Measurements from ENCODE around the gene DAB2IP.

Gene DAB2IP

DNA sequence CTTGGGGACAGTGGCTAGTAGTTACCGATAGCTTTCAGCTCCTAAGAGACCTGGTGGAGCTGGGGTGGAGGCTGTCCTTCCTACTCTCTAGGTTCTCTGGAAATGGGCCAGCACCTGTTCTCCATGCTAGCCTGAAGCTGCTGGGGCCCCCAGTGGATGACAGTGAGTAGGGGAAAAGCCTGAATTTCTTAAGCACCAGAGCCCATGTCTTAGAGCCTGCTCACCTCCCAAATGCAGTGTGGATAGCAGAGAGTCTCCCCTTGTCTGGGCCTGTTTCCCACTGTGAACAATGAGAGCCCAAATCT is 105.8 kb downstream of the DAB2IP start:
- DNase-seq (ENCODE audit: low read depth in 1 of 2, low spot score in 1 of 2): no peak

DNA sequence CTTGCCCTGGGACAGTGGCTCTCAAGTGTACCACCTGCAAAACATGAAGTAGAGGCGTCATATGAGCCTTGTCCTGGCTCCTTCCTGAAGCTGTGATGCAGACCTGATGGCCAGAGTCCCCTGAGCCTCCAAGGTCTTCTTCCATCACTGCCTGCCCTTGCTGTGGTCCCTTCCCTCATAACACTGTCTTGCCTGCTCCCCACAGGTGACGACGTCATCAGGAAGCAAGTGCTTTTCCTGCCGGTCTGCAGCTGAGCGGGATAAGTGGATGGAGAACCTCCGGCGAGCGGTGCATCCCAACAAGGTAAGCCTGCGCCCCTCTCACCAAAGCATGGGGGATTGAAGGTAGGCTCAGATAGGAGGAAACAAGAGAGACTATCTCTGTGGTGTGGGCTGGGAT is 107.3 kb downstream of the DAB2IP start:
- DNase-seq (ENCODE audit: low read depth in 1 of 2, low spot score in 1 of 2): no peak

DNA sequence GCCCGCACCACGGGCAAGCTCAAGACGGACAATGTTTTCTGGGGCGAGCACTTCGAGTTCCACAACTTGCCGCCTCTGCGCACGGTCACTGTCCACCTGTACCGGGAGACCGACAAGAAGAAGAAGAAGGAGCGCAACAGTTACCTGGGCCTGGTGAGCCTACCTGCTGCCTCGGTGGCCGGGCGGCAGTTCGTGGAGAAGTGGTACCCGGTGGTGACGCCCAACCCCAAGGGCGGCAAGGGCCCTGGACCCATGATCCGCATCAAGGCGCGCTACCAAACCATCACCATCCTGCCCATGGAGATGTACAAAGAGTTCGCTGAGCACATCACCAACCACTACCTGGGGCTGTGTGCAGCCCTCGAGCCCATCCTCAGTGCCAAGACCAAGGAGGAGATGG is 108.6 kb downstream of the DAB2IP start:
- DNase-seq (ENCODE audit: low read depth in 1 of 2, low spot score in 1 of 2): no peak

- no peak for DNase-seq (ENCODE audit: low read depth in 1 of 2, low spot score in 1 of 2)
Observed at GRCh38 chr9:121760571-121760970, 109.1 kb downstream of the DAB2IP start.

- DNase-seq (ENCODE audit: low read depth in 1 of 2, low spot score in 1 of 2): no peak
Observed at GRCh38 chr9:121763131-121763530, 111.7 kb downstream of the DAB2IP start.

DNA sequence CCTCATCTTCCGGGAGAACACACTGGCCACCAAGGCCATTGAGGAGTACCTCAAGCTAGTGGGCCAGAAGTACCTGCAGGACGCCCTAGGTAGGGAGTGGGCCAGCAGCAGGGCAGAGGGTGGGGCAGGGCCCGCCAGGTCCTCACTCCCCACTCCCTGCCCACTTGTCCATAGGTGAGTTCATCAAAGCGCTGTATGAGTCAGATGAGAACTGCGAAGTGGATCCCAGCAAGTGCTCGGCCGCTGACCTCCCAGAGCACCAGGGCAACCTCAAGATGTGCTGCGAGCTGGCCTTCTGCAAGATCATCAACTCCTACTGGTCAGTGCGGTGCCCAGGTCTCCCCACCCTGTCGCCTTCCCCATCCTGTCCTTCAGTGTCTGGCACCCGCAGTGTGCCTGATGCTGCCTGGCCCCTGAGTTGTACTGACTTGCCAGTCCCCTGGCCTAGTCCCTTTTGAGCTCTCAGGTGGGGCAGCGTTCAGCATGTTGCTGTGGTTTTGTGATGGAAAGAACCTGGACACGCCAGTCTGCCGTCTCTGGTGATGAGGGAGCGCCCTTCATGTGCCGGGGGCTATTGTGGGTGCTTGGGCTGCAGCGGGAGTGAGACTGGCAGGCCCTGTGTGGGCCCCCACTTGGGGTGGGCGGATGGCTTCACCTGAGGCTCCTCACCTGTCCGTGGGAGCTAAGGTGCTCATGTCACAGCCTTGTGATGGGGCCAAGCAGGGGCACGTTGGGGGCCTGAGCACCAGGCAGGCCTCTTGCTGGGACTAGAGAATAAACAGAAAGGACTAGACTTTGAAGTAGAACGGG is 112.3 kb downstream of the DAB2IP start:
- no peak for DNase-seq (ENCODE audit: low read depth in 1 of 2, low spot score in 1 of 2)

- DNase-seq (ENCODE audit: low read depth in 1 of 2, low spot score in 1 of 2): no peak
Observed at GRCh38 chr9:121764371-121764730, 112.9 kb downstream of the DAB2IP start.

DNA sequence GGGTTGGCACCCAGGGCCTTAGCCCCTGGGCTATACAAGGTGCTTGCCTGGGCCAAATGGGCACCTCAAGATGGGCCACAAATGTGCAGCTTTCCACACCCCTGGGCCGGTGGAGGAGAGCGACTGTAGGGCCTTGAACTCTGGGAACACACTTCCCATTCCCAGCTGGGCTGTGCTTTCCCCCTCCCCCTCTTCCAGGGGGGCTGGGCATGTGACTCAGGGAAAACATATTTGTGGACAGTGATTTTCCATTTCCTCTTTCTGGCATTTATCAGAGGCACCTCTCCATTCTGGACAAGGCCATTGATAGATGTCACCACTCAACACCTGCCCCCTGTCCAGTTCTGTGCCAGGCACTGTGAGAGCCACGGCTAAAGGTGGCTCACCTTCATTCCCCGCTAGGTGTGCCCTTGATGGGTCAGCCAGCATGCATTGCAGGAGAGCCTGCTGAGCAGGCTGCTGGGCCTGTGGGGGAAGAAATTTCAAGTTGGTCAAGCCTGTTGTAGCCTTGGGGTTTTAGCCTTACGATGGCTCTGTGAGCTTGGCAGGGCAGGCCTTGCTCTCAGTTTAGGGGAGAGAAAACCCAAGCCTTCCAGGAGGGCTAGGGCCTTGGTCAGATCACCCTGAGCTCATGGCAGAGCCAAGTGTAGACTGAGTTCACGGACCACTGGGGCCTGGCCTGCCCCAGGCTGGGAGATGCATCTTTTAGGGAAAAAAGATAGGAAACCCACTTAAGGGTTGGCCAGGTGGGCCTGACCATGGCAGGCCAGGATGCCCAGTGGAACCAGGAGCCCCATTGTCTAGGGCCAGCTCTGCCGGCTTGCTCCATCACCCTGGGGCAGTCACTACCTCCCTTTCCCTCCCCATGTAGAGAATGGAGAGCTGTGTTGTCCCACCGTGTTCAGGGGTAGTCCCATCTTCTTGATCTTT is 113.9 kb downstream of the DAB2IP start:
- DNase-seq (ENCODE audit: low read depth in 1 of 2, low spot score in 1 of 2): no peak

DNA sequence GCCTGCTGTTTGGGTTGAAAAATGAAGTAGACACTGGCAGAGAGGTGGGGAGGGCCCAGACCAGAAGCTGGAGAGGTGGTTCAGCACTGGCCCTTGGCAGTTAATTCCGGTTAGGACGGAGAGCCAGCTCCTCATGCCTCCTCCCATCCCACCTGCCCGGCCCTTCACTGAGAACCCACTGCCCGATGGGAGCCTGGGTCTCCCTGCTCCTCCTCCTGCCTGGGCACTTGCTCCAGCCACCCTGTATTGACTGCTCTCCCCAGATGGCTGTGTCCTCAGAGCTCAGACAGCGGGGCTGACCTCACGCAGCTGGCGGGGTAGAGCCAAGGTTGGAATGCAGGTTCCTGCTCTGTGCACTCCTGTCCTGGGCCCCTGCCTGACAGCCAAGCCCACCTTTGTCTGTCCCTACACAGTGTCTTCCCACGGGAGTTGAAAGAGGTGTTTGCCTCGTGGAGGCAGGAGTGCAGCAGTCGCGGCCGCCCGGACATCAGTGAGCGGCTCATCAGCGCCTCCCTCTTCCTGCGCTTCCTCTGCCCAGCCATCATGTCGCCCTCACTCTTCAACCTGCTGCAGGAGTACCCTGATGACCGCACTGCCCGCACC is 114.7 kb downstream of the DAB2IP start:
- DNase-seq (ENCODE audit: low read depth in 1 of 2, low spot score in 1 of 2): no peak

DNA sequence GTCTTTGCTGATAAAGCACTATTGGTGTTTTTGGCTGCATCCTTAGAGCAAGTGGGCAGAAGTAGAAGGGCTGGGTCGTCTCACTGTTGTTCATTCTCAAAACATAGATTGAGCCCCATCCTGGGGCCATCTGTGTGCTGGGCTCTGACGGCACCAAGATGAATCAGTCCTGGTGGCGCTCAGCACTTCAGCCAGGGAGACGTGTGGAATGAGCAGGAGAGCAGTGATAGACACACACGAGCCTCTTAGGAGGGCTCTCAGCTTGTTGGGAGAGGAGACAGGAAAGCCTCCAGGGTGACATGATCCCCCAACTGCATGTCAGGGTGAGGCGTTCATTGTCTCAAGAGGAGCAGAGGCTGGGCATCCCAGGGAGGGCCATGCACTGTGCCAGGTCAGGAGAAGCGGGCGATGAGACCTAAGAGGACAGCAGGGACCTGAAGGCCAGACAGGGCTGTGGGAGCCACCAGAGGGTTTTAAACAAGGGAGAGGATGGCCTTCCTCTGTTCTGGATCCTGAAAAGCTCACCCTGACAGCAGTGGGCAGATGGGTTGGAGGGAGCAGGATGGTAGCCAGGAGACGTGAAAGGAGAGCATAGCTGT is 115.8 kb downstream of the DAB2IP start:
- no peak for DNase-seq (ENCODE audit: low read depth in 1 of 2, low spot score in 1 of 2)

DNA sequence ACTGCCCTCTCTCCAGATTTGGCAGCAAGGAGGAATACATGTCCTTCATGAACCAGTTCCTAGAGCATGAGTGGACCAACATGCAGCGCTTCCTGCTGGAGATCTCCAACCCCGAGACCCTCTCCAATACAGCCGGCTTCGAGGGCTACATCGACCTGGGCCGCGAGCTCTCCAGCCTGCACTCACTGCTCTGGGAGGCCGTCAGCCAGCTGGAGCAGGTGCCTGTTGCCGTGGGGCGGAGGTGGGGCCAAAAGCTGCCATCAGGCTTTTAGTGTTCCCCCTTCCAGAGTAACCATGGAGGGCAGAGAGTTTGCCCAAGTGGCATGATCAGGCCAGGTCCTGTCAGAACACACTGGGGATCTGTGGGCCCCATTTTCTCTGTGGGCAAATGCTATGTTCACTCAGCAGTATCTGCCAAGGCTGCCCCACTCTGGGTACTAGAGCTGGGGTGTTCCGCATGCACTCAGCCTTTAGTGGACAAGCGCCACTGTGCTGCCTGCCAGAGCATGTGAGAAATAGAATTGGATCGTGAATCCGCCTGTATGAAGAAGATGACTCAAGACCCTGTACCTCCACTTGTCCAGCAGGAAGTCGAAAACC is 117.1 kb downstream of the DAB2IP start:
- no peak for DNase-seq (ENCODE audit: low read depth in 1 of 2, low spot score in 1 of 2)

DNA sequence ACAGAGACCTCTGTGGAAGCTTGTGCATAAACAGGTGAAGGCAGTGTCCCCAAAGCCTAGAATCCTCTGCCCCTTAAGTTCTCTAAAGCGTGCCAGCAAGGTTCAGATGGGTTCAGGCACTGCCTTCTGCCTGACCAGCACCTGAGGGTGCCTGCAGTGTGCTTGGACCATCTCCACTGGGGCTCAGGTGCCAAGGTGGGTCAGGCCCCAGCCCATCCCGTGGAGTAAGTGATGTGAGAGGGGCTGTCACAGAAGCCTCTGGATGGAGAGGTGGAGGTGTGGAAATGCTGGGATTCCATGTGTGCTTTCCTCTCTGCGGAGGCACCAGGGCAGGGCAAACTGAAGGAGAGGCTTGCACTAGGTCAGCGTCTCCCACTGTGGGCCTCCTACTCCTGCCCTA is 118.5 kb downstream of the DAB2IP start:
- DNase-seq (ENCODE audit: low read depth in 1 of 2, low spot score in 1 of 2): no peak

- no peak for DNase-seq (ENCODE audit: low read depth in 1 of 2, low spot score in 1 of 2)
Observed at GRCh38 chr9:121770415-121771273, 119.2 kb downstream of the DAB2IP start.

DNA sequence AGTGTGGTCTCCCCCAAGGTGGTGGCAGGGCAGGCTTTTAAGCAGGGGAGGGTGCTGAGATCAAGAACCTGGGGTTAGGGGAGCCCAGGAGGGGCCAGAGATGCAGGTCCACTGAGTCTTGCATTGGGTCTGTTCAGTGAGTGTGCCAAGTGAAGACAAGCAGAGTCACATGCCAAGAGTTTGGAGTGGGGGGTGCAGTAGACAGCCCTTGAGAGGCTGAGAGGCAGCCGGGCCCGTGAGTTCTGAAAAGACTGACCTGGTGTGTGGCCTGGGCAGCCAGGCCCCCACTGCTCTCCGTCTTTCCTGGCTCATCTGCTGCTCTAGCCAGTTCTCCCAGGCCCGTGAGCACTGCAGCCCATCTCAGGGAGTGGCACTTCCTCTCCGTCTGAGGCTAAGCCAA is 120.0 kb downstream of the DAB2IP start:
- DNase-seq (ENCODE audit: low read depth in 1 of 2, low spot score in 1 of 2): no peak

GRCh38 chr9:121771851-121772599 is 120.6 kb downstream of the DAB2IP start:
- no peak for DNase-seq (ENCODE audit: low read depth in 1 of 2, low spot score in 1 of 2)

DNA sequence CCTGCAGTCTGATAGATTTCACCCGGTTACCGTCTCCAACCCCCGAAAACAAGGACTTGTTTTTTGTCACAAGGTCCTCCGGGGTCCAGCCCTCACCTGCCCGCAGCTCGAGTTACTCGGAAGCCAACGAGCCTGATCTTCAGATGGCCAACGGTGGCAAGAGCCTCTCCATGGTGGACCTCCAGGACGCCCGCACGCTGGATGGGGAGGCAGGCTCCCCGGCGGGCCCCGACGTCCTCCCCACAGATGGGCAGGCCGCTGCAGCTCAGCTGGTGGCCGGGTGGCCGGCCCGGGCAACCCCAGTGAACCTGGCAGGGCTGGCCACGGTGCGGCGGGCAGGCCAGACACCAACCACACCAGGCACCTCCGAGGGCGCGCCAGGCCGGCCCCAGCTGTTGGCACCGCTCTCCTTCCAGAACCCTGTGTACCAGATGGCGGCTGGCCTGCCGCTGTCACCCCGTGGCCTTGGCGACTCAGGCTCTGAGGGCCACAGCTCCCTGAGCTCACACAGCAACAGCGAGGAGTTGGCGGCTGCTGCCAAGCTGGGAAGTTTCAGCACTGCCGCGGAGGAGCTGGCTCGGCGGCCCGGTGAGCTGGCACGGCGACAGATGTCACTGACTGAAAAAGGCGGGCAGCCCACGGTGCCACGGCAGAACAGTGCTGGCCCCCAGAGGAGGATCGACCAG is 121.3 kb downstream of the DAB2IP start:
- no peak for DNase-seq (ENCODE audit: low read depth in 1 of 2, low spot score in 1 of 2)

DNA sequence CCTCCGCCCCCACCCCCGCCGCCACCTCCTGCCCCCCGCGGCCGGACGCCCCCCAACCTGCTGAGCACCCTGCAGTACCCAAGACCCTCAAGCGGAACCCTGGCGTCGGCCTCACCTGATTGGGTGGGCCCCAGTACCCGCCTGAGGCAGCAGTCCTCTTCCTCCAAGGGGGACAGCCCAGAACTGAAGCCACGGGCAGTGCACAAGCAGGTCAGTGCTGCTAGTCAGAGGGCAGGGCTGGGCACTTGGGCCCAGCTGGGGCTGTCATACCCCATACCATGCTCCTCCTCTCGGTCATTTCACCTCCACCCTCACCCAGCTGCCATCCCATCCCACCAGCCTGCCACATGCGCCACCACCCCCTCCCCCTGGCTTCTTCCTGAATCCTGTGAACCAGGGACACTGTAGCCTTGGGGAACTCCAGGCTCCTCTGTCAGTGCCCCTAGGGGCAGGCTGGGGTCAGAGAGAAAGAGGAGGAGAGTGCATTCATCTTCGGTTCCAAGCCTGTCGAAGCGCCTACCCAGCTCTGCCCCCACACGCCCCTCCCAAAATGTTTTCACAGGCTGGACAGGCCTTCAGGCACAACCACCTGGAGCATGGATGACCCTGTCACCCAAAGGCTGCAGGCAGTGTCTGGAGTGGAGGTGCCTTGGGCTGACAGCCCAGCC is 122.0 kb downstream of the DAB2IP start:
- DNase-seq (ENCODE audit: low read depth in 1 of 2, low spot score in 1 of 2): no peak

DNA sequence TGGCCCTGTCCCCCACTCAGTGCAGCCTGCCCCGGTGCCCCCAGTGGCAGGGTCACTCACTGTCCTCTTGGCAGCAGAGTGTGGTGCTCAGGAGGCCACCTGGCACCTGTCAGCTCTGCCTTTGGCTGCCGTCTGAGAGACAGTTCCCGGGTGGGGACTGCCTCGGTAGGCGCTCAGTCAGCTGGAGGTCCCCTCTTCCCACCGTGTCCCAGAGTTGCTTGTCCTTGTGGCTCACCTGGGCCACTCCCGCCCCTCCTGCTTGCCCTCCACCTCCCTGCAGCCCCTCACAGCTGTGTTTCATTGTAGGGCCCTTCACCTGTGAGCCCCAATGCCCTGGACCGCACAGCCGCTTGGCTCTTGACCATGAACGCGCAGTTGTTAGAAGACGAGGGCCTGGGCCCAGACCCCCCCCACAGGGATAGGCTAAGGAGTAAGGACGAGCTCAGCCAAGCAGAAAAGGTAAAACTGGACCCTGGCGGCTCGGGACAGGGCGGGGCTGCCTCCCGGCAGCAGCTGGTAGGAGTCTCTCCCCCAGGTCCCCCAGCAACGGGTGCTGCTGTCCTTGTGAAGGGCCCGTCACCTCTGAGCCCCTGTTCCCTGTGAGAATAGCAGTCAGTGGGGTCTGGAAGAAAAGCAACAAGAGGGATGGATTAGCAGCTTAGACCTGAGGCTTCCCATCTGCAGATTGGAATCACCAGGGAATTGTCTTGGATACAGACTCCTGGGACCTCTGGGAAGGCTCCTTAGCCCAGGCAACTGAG is 122.7 kb downstream of the DAB2IP start:
- DNase-seq (ENCODE audit: low read depth in 1 of 2, low spot score in 1 of 2): no peak

Measured in activated T-helper 1 cell treated with anti-CD3 and anti-CD28 coated beads, Interleukin-2, amount 50 U/mL, for 16 hours (primary cell).